Testis (tissue), 3 donors: ENCODE results near the gene PTEN. TPM values are rescaled to one million over a fixed set of nuclear protein-coding genes. Genes with fewer than 3 reads are reported as not detected.

Experiments used
- DNase-seq: peaks from one replicate; pipeline ENCODE4 v3.0.0-alpha.2; 2019
- H3K27ac ChIP-seq, 2 donors: fragments of 200-600 bp; sonication (generic); one replicate each; pipeline ENCODE4 v1.5.1; 2019
- H3K27me3 ChIP-seq: fragments of 200-600 bp; sonication (generic); one replicate; pipeline ENCODE4 v1.5.1; 2019
- H3K36me3 ChIP-seq: fragments of 200-600 bp; sonication (generic); one replicate; pipeline ENCODE4 v1.5.1; 2017; ENCODE audit warnings: low read depth; ENCODE audit errors: missing control alignments
- H3K4me1 ChIP-seq: fragments of 200-600 bp; sonication (generic); one replicate; pipeline ENCODE4 v1.5.1; 2019
- H3K4me3 ChIP-seq, 2 donors: fragments of 200-600 bp; sonication (generic); one replicate each; pipeline ENCODE4 v1.5.1; 2017 to 2019
- H3K9me3 ChIP-seq: fragments of 200-600 bp; sonication (generic); one replicate; pipeline ENCODE4 v1.5.1; 2017
- CTCF ChIP-seq, 3 experiments: fragments of 450-650 bp in 2 of 3; fragments of 200-600 bp in 1 of 3; sonication (generic) in 1 of 3; IDR thresholded peaks; one replicate each; pipeline ENCODE4 v1.5.1; 2016 to 2019; ENCODE audit warnings: antibody characterized with exemption in 3 of 3, mild to moderate bottlenecking in 2 of 3, moderate library complexity in 1 of 3
- POLR2A ChIP-seq: fragments of 450-650 bp; IDR thresholded peaks from one replicate; pipeline ENCODE4 v1.6.1; 2017; ENCODE audit warnings: antibody characterized with exemption, mild to moderate bottlenecking, moderate library complexity
- WGBS, 2 donors: methylation state at CpG; one replicate each; pipeline ENCODE4 v1.1.5; 2018; 5-methylcytosine and 5-hydroxymethylcytosine counted together
- intact Hi-C: fragments of 100-400 bp; cut with DNase I; formaldehyde crosslinking; loops from one replicate; pipeline ENCODE4 v1.15.1; 2023; ENCODE audit warnings: low total_unique reads
- polyA plus RNA-seq: library from polyadenylated mRNA; stranded (reverse); fragments of 350-450 nt; fragmentation: Illumina TruSeq; extraction: RNeasy Lipid Tissue Mini Kit (QIAGEN cat#74804); gene quantifications from one replicate; pipeline ENCODE4 v1.2.3, GENCODE V29; 2014; ENCODE audit warnings: low read depth, low replicate concordance; ENCODE audit not compliant: insufficient read depth
- total RNA-seq, 2 donors: library from RNA; depleted of rRNA; stranded (reverse); fragments of >200 nt; gene quantifications; one replicate each; pipeline ENCODE4 v1.2.3, GENCODE V29; 2016

Gene PTEN
- total and polyA plus RNA-seq, 3 donors from 2014 or later = 85.4 to 118 (median 96.8) TPM

- Histone ChIP-seq H3K36me3 (no peaks in the 10 kb centered on the region), H3K4me3 (no peak overlapping the region), H3K4me1 (no peaks in the 10 kb centered on the region), H3K9me3 (no peaks in the 10 kb centered on the region), H3K27me3 (no peaks in the 10 kb centered on the region), H3K27ac (no peak overlapping the region)
- no peak for DNase-seq
- intact Hi-C loops = no loop called here
- no peak for TF ChIP-seq POLR2A
- no peak for TF ChIP-seq CTCF (IDR thresholded peaks at IDR 0.05)
- WGBS, 2 donors = 78 to 96% methylated on average over 1 of the region's 1 CpG
Observed at GRCh38 chr10:87974769-87975168, 111.3 kb downstream of the PTEN start.

- Histone ChIP-seq H3K9me3 (no peaks in the 10 kb centered on the region), H3K27me3 (no peaks in the 10 kb centered on the region), H3K4me1 (no peaks in the 10 kb centered on the region), H3K27ac (no peak overlapping the region), H3K36me3 (no peaks in the 10 kb centered on the region), H3K4me3 (no peak overlapping the region)
- no peak for TF ChIP-seq POLR2A
- no peak for TF ChIP-seq CTCF (IDR thresholded peaks at IDR 0.05)
- no peak for DNase-seq
- intact Hi-C loops = no loop called here
- 83 to 84% methylated on average over 4 of the region's 4 CpGs for WGBS, 2 donors
Observed at GRCh38 chr10:87976101-87976743, 112.8 kb downstream of the PTEN start.

GRCh38 chr10:87978166-87978565 is 114.7 kb downstream of the PTEN start:
- H3K27ac ChIP-seq = no peak overlapping the region
- TF ChIP-seq CTCF (IDR thresholded peaks at IDR 0.05) (no peak), POLR2A (no peak)
- no peaks in the 10 kb centered on the region for H3K4me1 ChIP-seq
- no peak for DNase-seq
- H3K9me3 ChIP-seq = no peaks in the 10 kb centered on the region
- H3K27me3 ChIP-seq = no peaks in the 10 kb centered on the region
- 91% methylated on average over 2 of the region's 2 CpGs for WGBS, 2 donors
- H3K36me3 ChIP-seq = no peaks in the 10 kb centered on the region
- intact Hi-C loops = no loop called here
- no peak overlapping the region for H3K4me3 ChIP-seq

- no peak for DNase-seq
- Histone ChIP-seq H3K27me3 (no peaks in the 10 kb centered on the region), H3K36me3 (no peaks in the 10 kb centered on the region), H3K9me3 (no peaks in the 10 kb centered on the region), H3K27ac (no peak overlapping the region), H3K4me1 (no peaks in the 10 kb centered on the region), H3K4me3 (no peak overlapping the region)
- WGBS, 2 donors = 89 to 96% methylated on average over 2 of the region's 2 CpGs
- intact Hi-C loops = no loop called here
- TF ChIP-seq CTCF (IDR thresholded peaks at IDR 0.05) (no peak), POLR2A (no peak)
Observed at GRCh38 chr10:87979847-87980246, 116.4 kb downstream of the PTEN start.

- TF ChIP-seq CTCF (IDR thresholded peaks at IDR 0.05) (no peak), POLR2A (no peak)
- no peak for DNase-seq
Observed at GRCh38 chr10:87983716-87984115, 120.3 kb downstream of the PTEN start.

More at GRCh38 chr10:87983716-87984115, 120.3 kb downstream of the PTEN start:
- Histone ChIP-seq H3K27ac (no peak overlapping the region), H3K9me3 (no peaks in the 10 kb centered on the region), H3K36me3 (no peaks in the 10 kb centered on the region), H3K27me3 (no peaks in the 10 kb centered on the region), H3K4me3 (no peak overlapping the region), H3K4me1 (no peaks in the 10 kb centered on the region)
- intact Hi-C loops = no loop called here
- whole genome bisulfite sequencing, 2 donors = 90 to 91% methylated on average over 2 of the region's 2 CpGs
